Measurements from ENCODE around the gene SAMD8.
A peak's percentile ranks its signal among the peaks of the same experiment; 100 is the strongest.
"Not testable (repeated sequence)": the region's sequence is repeated elsewhere in the genome, so short reads cannot be mapped to it uniquely, and the experiment has no call there.

SAMD8 gene

DNA sequence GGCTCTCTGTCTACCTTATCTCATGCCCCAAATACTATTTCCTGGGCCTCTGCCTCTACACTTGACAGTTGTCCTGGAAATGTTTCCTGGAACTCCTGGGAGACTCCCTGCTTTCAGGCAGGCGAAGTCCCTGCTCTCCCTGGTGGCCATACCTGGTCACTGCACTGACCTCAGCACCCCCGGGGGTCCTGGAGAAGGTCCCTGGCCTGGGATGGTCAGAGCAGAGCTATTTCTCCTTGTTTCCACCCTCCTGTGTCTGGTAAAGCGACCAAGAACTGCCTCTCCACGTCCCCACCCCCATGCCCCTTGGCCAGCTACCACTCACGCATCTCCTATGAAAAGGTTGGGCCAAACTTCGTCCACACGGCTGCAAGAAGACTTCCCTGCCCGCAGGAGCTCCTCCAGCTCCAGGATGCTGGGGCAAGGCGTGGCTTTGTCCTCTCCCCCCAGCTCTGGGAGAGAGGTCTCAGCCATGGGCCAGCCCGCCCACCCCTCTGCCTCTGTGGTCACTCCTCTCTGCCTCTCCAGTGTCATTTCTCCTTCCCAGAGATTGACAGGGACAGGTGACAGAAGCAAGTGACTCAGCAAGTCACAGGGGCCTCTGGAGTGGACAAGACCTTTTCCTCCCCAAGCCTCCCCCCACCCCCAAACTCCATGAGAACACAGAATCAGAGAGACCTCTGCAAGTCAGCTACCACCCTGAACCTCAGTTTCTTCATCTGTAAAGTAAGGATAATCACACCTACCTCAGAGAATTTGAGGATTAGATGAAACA is 2.6 kb upstream of the SAMD8 start:
- no peaks in the 10 kb centered on the region for H3K9me3 Mint-ChIP-seq
- H3K27me3 Mint-ChIP-seq: no peaks in the 10 kb centered on the region
- H3K36me3 Mint-ChIP-seq (ENCODE audit: low read depth): peaks cover 12% of the 10 kb centered on the region
- H3K4me1 Mint-ChIP-seq: peaks cover 40% of the 10 kb centered on the region
- peak overlapping the region; percentile 29 for H3K27ac Mint-ChIP-seq
- no peak overlapping the region for H3K4me3 Mint-ChIP-seq
- peak; percentile 29 for DNase-seq
- ATAC-seq: no peak

- Mint-ChIP-seq H3K27ac (peak overlapping the region; percentile 29), H3K4me3 (no peak overlapping the region), H3K4me1 (peaks cover 45% of the 10 kb centered on the region), H3K36me3 (ENCODE audit: low read depth) (peaks cover 12% of the 10 kb centered on the region), H3K27me3 (no peaks in the 10 kb centered on the region), H3K9me3 (no peaks in the 10 kb centered on the region)
- DNase-seq: no peak
- ATAC-seq: no peak
These were observed 2.0 kb upstream of the SAMD8 start for GRCh38 chr10:75109459-75109778.

DNA sequence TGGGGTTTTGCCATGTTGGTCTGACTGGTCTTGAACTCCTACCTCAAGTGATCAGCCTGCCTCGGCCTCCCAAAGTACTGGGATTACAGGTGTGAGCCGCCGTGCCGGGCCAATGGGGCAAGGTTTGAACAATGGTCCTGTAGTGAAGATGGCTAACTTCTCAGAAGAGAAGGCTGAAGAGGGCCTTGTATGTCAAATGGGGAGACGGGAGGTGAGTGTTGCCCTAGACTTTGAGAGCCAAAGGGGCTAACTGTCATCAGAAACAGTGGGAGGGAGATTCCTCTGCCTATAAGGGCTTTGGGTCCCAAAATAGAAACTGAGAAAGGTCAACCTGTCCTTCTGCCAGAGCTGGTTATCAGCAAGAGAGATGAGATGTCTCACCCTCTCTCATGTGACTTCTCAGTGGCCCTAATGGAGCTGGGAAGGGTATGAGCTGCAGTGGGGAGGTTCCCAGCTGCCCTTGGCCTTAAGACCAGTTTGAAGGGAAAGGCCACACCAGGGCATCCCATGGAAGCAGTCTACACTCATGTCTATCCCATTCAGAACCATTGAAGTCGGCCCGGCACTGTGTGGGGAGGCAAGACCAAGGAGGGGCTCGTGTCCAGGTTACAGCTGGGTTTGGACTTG is 1.3 kb upstream of the SAMD8 start:
- peaks cover 12% of the 10 kb centered on the region for H3K36me3 Mint-ChIP-seq (ENCODE audit: low read depth)
- H3K4me1 Mint-ChIP-seq: peaks cover 52% of the 10 kb centered on the region

GRCh38 chr10:75111907-75112679 is 637 bp downstream of the SAMD8 start:
- no peaks in the 10 kb centered on the region for H3K27me3 Mint-ChIP-seq

More for the DNA sequence above, 1.3 kb upstream of the SAMD8 start:
- peak overlapping the region; percentile 93 for H3K4me3 Mint-ChIP-seq
- H3K9me3 Mint-ChIP-seq: no peaks in the 10 kb centered on the region
- ATAC-seq (no peak), DNase-seq (no peak)
- peak overlapping the region; percentile 85 for H3K27ac Mint-ChIP-seq
- no peaks in the 10 kb centered on the region for H3K27me3 Mint-ChIP-seq

GRCh38 chr10:75115137-75115536 is 3.7 kb downstream of the SAMD8 start:
- H3K36me3 Mint-ChIP-seq (ENCODE audit: low read depth): peaks cover 12% of the 10 kb centered on the region
- ATAC-seq: no peak
- H3K4me1 Mint-ChIP-seq: peaks cover 63% of the 10 kb centered on the region
- peak overlapping the region; percentile 18 for H3K4me3 Mint-ChIP-seq
- peak overlapping the region; percentile 49 for H3K27ac Mint-ChIP-seq
- H3K27me3 Mint-ChIP-seq: no peaks in the 10 kb centered on the region
- DNase-seq: no peak
- H3K9me3 Mint-ChIP-seq: no peaks in the 10 kb centered on the region

More at GRCh38 chr10:75111907-75112679, 637 bp downstream of the SAMD8 start:
- Mint-ChIP-seq H3K27ac (peak overlapping the region; percentile 94), H3K4me3 (peak overlapping the region; percentile 93), H3K4me1 (peaks cover 62% of the 10 kb centered on the region), H3K9me3 (no peaks in the 10 kb centered on the region), H3K36me3 (ENCODE audit: low read depth) (peaks cover 12% of the 10 kb centered on the region)
- peak; percentile 44 for DNase-seq
- ATAC-seq: peak; percentile 30

- H3K4me3 Mint-ChIP-seq; DNase-seq; H3K36me3 Mint-ChIP-seq (ENCODE audit: low read depth); ATAC-seq; H3K9me3 Mint-ChIP-seq; H3K27me3 Mint-ChIP-seq; H3K27ac Mint-ChIP-seq: not testable (repeated sequence)
- peaks cover 58% of the 10 kb centered on the region for H3K4me1 Mint-ChIP-seq
These were observed 5.7 kb downstream of the SAMD8 start for GRCh38 chr10:75116941-75117775.

GRCh38 chr10:75117995-75118394 is 6.5 kb downstream of the SAMD8 start:
- no peaks in the 10 kb centered on the region for H3K27me3 Mint-ChIP-seq
- H3K27ac Mint-ChIP-seq: no peak overlapping the region
- H3K4me3 Mint-ChIP-seq: no peak overlapping the region
- H3K36me3 Mint-ChIP-seq (ENCODE audit: low read depth): peaks cover 5% of the 10 kb centered on the region
- H3K9me3 Mint-ChIP-seq: no peaks in the 10 kb centered on the region
- peaks cover 53% of the 10 kb centered on the region for H3K4me1 Mint-ChIP-seq
- DNase-seq (no peak), ATAC-seq (no peak)

DNA sequence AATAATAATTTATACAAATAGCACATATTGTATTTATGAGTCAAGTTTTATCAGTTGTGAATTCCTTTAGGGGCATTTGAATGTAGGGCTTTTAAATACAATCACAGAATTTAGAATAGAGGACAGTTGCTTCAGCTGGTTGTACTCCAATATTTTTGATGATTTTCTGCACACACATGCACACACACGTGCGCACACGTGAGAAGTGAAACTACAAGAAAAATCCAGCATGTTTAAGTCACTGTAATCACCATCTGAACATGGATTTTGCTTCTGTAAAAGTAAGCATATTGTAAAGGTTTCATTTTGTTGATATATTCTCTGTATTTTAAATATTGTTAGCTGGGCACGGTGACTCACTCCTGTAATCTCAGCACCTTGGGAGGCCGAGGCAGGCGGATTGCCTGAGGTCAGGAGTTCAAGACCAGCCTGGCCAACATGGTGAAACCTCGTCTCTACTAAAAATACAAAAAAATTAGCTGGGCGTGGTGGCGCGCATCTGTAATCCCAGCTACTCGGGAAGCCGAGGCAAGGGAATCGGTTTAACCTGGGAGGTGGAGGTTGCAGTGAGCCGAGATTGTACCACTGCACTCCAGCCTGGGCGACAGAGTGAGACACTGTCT is 8.1 kb downstream of the SAMD8 start:
- H3K9me3 Mint-ChIP-seq; H3K36me3 Mint-ChIP-seq (ENCODE audit: low read depth); H3K4me3 Mint-ChIP-seq; ATAC-seq; H3K27me3 Mint-ChIP-seq; H3K27ac Mint-ChIP-seq; DNase-seq: not testable (repeated sequence)
- peaks cover 46% of the 10 kb centered on the region for H3K4me1 Mint-ChIP-seq

GRCh38 chr10:75121322-75121721 is 9.9 kb downstream of the SAMD8 start:
- ATAC-seq (no peak), DNase-seq (no peak)
- no peak overlapping the region for H3K27ac Mint-ChIP-seq
- no peaks in the 10 kb centered on the region for H3K27me3 Mint-ChIP-seq
- H3K36me3 Mint-ChIP-seq (ENCODE audit: low read depth): peaks cover 14% of the 10 kb centered on the region
- H3K4me1 Mint-ChIP-seq: peaks cover 39% of the 10 kb centered on the region
- no peaks in the 10 kb centered on the region for H3K9me3 Mint-ChIP-seq
- no peak overlapping the region for H3K4me3 Mint-ChIP-seq

- Mint-ChIP-seq H3K4me3 (no peak overlapping the region), H3K27me3 (no peaks in the 10 kb centered on the region), H3K9me3 (no peaks in the 10 kb centered on the region), H3K27ac (no peak overlapping the region), H3K4me1 (peaks cover 40% of the 10 kb centered on the region), H3K36me3 (ENCODE audit: low read depth) (peaks cover 14% of the 10 kb centered on the region)
- DNase-seq (no peak), ATAC-seq (no peak)
These were observed 11.0 kb downstream of the SAMD8 start for GRCh38 chr10:75122505-75122904.

- Mint-ChIP-seq H3K9me3 (no peaks in the 10 kb centered on the region), H3K4me1 (peaks cover 34% of the 10 kb centered on the region), H3K36me3 (ENCODE audit: low read depth) (peaks cover 14% of the 10 kb centered on the region), H3K4me3 (no peak overlapping the region), H3K27ac (no peak overlapping the region), H3K27me3 (no peaks in the 10 kb centered on the region)
- DNase-seq (no peak), ATAC-seq (no peak)
These were observed 11.7 kb downstream of the SAMD8 start for GRCh38 chr10:75123088-75123682.

DNA sequence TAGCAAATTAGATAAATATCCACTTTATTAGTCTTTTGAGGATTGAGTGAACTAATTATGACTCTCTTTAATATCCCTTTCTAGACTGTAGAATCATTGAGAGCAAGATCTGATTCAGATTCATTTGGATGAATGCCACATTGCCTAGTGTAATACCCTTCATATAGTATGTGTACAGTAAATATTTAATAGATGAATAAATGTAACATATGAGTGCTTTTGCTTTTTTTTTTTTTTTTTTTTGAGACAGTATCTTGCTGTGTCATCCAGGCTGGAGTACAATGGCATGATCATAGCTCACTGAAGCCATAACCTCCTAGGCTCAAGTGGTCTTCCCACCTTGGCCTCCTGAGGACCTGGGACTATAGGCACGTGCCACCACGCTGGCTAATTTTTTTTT is 14.8 kb downstream of the SAMD8 start:
- Mint-ChIP-seq H3K36me3 (ENCODE audit: low read depth) (peaks cover 19% of the 10 kb centered on the region), H3K4me3 (no peak overlapping the region)

DNA sequence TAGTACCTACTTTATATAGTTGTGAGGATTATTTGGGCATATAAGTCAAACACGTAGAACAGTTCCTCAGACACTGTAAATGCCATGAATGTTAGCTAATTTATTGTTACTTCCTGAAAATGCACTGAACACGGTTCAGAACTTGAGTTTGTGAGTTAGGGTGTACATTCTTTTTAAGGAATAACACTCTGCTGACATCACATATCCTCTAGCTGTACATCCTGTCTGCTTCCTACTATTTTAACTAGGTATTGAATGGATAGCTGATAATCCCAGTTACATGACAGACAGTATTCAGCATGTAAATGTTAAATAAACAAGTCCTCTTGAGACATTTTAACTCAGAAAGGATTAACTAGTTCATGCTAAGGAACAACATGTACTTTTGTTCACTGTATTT is 16.0 kb downstream of the SAMD8 start:
- ATAC-seq (no peak), DNase-seq (no peak)
- no peak overlapping the region for H3K27ac Mint-ChIP-seq
- peaks cover 19% of the 10 kb centered on the region for H3K36me3 Mint-ChIP-seq (ENCODE audit: low read depth)
- H3K4me3 Mint-ChIP-seq: no peak overlapping the region
- no peaks in the 10 kb centered on the region for H3K27me3 Mint-ChIP-seq
- peaks cover 41% of the 10 kb centered on the region for H3K4me1 Mint-ChIP-seq
- no peaks in the 10 kb centered on the region for H3K9me3 Mint-ChIP-seq

More for the DNA sequence above, 14.8 kb downstream of the SAMD8 start:
- H3K9me3 Mint-ChIP-seq: no peaks in the 10 kb centered on the region
- DNase-seq: no peak
- no peak overlapping the region for H3K27ac Mint-ChIP-seq
- no peaks in the 10 kb centered on the region for H3K27me3 Mint-ChIP-seq
- ATAC-seq: no peak
- peaks cover 41% of the 10 kb centered on the region for H3K4me1 Mint-ChIP-seq
